GM20000 (cell line): ENCODE measurements around the gene DPEP3.

Experiments
- DNase-seq: peaks from one replicate; pipeline ENCODE4 v3.0.0; 2012; ENCODE audit warnings: low spot score
- TF ChIP-seq, protein P1 (sequence below): IDR thresholded peaks from 2 replicates; pipeline ENCODE4 v1.5.1; 2012; ENCODE audit warnings: mild to moderate bottlenecking, control low read depth; ENCODE audit errors: extremely low read depth, missing control alignments

DPEP3 gene

DNA sequence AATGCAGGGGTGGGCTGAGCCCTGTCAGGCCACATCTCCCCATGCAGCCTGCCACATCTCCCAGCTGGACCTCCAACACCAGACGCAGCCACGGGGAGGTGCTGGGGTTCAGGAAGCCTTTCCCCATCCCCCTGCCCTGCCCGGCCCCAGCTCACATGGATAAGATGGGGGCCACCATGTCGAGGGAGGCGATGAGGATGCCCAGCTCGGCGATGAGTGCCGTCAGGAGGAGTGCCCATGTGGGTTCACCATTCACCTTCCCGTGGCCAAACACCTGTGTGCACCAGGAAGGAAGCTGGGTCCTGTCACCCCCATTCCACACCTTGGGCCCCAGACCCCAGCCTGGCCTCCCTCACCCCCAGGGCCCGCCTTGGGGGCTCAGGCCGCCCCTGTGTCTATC lies 30.7 kb downstream of the DPEP3 start:
- TF ChIP-seq, protein P1, sequence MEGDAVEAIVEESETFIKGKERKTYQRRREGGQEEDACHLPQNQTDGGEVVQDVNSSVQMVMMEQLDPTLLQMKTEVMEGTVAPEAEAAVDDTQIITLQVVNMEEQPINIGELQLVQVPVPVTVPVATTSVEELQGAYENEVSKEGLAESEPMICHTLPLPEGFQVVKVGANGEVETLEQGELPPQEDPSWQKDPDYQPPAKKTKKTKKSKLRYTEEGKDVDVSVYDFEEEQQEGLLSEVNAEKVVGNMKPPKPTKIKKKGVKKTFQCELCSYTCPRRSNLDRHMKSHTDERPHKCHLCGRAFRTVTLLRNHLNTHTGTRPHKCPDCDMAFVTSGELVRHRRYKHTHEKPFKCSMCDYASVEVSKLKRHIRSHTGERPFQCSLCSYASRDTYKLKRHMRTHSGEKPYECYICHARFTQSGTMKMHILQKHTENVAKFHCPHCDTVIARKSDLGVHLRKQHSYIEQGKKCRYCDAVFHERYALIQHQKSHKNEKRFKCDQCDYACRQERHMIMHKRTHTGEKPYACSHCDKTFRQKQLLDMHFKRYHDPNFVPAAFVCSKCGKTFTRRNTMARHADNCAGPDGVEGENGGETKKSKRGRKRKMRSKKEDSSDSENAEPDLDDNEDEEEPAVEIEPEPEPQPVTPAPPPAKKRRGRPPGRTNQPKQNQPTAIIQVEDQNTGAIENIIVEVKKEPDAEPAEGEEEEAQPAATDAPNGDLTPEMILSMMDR = no peak
- DNase-seq = no peak

- TF ChIP-seq, protein P1 = no peak
- no peak for DNase-seq
Observed at GRCh38 chr16:67948015-67948414, 32.3 kb downstream of the DPEP3 start.

GRCh38 chr16:67946966-67947558 lies 33.2 kb downstream of the DPEP3 start:
- TF ChIP-seq, protein P1 = no peak
- no peak for DNase-seq

GRCh38 chr16:67946128-67946569 lies 34.1 kb downstream of the DPEP3 start:
- TF ChIP-seq, protein P1 = no peak
- no peak for DNase-seq

GRCh38 chr16:67945392-67945933 lies 34.8 kb downstream of the DPEP3 start:
- TF ChIP-seq, protein P1 = no peak
- DNase-seq = no peak

DNA sequence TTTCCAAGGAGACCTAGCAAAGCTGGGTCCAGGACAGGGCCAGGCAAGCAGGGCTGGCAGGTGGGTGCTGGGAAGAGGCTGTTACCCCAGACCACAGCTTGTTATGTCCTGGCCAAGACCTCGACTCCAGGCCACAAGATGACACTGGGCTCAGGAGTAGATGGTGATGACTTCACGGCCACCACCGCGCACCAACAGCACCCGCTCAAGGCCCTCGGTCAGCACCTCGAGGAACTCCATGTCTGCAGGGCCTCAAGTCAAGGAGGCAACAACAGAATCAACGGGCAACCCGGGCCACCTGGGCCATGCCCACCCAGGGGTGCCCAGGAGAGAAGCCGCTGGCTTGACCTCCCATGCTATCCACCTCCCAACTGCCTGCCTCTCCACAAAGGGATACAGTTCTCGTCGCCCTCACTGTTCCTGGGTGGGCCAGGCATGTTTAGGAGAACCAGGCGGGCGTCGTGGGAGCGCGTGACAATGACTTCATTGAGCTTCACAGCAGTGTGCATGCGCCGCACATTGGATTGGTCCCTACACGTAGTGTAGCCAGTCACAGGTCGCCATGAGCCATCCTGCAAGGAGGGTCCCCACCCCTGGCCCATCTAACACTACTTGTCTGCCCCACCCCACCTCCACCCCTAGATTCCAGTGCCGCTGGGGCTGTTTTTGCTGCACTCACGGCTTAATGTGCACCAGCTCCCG lies 35.5 kb downstream of the DPEP3 start:
- no peak for DNase-seq
- TF ChIP-seq, protein P1 = no peak

DNA sequence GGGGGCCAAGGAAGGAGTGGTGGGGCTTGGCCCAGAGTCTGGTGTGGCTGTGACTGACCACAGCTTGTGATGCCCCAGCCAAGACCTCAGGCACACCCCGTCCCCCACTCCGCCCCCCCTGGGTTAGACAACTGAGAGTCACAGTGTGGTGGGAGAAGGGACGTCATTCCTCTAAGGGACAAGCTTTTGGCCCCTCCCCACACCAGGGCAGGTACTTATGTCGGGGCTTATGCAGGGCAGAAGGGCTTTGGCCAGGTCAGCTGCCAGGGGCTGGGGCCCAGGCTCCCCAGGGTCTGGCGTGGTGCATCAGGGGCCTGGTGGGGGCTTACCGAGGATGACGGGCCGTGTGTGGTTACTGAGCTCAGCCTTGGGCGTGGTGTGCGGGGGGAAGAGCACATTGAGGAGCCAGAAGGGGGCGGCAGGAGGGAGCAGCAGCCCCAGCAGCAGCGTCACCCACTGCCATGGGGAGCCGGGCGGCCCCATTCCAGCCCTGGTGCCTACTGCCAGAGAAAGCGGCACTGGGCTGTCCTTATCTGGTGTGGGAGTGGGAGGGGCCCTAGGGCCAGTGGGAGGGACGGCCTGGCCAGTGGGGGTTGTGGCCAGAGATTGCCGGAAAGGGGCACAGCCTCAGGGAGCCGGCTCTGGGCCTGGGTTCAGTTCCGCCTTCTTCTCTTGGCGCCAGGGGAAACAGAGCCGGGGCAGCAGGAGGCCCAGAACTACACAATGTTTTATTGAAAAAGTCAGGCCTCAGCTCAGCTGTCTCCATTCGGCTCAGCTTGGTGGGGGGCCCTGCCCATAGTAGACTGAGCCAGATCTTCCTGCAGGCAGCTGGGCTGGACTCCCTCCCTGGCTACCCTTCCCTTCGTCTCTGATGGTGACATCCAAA lies 36.4 kb downstream of the DPEP3 start, which contains the start of gene LCAT:
Gene LCAT (minus strand): TSS at position 502 of the 886 bp plus-strand sequence. CDS start 19 bp downstream, at position 483.
- TF ChIP-seq, protein P1 = no peak
- DNase-seq = no peak
